Measurements from ENCODE around the gene LCLAT1.
A peak's percentile ranks its signal among the peaks of the same experiment; 100 is the strongest.
"Not testable (repeated sequence)": the region's sequence is repeated elsewhere in the genome, so short reads cannot be mapped to it uniquely, and the experiment has no call there.

LCLAT1 gene

GRCh38 chr2:30456579-30456978, 9.5 kb downstream of the LCLAT1 start:
- H3K4me3 Mint-ChIP-seq: no peak overlapping the region
- no peaks in the 10 kb centered on the region for H3K9me3 Mint-ChIP-seq
- H3K36me3 Mint-ChIP-seq (ENCODE audit: low read depth): peaks cover 22% of the 10 kb centered on the region
- H3K27me3 Mint-ChIP-seq: no peaks in the 10 kb centered on the region
- H3K4me1 Mint-ChIP-seq (ENCODE audit: low read depth): peaks cover 59% of the 10 kb centered on the region
- no peak overlapping the region for H3K27ac Mint-ChIP-seq

- H3K4me3 Mint-ChIP-seq: no peak overlapping the region
- no peak overlapping the region for H3K27ac Mint-ChIP-seq
- peaks cover 64% of the 10 kb centered on the region for H3K4me1 Mint-ChIP-seq (ENCODE audit: low read depth)
- peaks cover 22% of the 10 kb centered on the region for H3K36me3 Mint-ChIP-seq (ENCODE audit: low read depth)
- no peaks in the 10 kb centered on the region for H3K9me3 Mint-ChIP-seq
- no peaks in the 10 kb centered on the region for H3K27me3 Mint-ChIP-seq
These were observed 10.2 kb downstream of the LCLAT1 start for GRCh38 chr2:30457296-30457695.

DNA sequence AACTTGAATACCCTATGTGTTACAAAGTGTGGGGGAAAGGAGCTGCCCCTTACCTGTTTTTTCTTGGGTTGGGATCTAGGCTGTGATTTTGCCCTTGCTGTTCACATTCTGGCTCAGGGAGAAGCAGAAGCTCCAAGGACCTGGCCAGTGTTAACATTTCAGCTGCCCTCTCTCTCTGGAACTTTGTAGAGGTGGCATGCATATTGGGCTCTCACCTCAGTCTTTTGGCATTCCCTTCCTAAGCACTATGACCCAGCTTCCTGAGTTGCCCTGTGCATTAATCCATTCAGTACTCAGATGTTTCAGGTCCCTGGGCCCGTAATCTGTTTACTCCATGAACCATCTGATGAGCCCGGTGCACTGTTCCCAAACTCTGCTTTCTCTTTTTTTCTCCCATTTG, 12.1 kb downstream of the LCLAT1 start:
- H3K4me3 Mint-ChIP-seq: no peak overlapping the region
- no peaks in the 10 kb centered on the region for H3K9me3 Mint-ChIP-seq
- peaks cover 69% of the 10 kb centered on the region for H3K4me1 Mint-ChIP-seq (ENCODE audit: low read depth)
- no peak overlapping the region for H3K27ac Mint-ChIP-seq
- H3K27me3 Mint-ChIP-seq: no peaks in the 10 kb centered on the region
- H3K36me3 Mint-ChIP-seq (ENCODE audit: low read depth): peaks cover 25% of the 10 kb centered on the region

- no peaks in the 10 kb centered on the region for H3K27me3 Mint-ChIP-seq
- H3K27ac Mint-ChIP-seq: no peak overlapping the region
- H3K4me1 Mint-ChIP-seq (ENCODE audit: low read depth): peaks cover 66% of the 10 kb centered on the region
- no peaks in the 10 kb centered on the region for H3K9me3 Mint-ChIP-seq
- peaks cover 23% of the 10 kb centered on the region for H3K36me3 Mint-ChIP-seq (ENCODE audit: low read depth)
- no peak overlapping the region for H3K4me3 Mint-ChIP-seq
These were observed 15.2 kb downstream of the LCLAT1 start for GRCh38 chr2:30462131-30462857.

GRCh38 chr2:30463535-30463934, 16.5 kb downstream of the LCLAT1 start:
- Mint-ChIP-seq H3K27ac (no peak overlapping the region), H3K4me1 (ENCODE audit: low read depth) (peaks cover 55% of the 10 kb centered on the region), H3K9me3 (no peaks in the 10 kb centered on the region), H3K4me3 (no peak overlapping the region), H3K27me3 (no peaks in the 10 kb centered on the region), H3K36me3 (ENCODE audit: low read depth) (peaks cover 24% of the 10 kb centered on the region)

GRCh38 chr2:30464544-30465170, 17.6 kb downstream of the LCLAT1 start:
- Mint-ChIP-seq H3K27me3 (no peaks in the 10 kb centered on the region), H3K36me3 (ENCODE audit: low read depth) (peaks cover 29% of the 10 kb centered on the region), H3K27ac (no peak overlapping the region), H3K9me3 (peaks cover 8% of the 10 kb centered on the region), H3K4me1 (ENCODE audit: low read depth) (peaks cover 58% of the 10 kb centered on the region), H3K4me3 (no peak overlapping the region)

DNA sequence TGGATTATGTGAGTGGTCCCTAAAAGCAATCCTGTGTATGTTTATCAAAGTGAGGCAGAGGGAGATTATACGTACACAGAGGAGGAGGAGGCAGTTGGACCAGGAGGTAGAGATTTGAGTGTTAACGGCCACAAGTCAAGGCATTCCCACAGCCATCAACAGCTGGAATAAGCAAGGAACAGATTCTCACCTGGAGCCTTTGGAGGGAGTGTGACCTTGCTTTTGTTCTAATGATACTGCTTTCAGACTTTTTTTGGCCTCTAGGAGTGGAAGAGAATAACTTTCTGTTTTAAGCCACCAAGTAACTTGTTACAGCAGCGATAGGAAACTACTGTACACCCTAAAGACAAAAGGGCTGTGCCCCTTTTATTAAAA, 18.1 kb downstream of the LCLAT1 start:
- peak overlapping the region; percentile 54 for H3K4me3 Mint-ChIP-seq

GRCh38 chr2:30466216-30466615, 19.2 kb downstream of the LCLAT1 start:
- Mint-ChIP-seq H3K36me3 (ENCODE audit: low read depth) (peaks cover 31% of the 10 kb centered on the region), H3K4me3 (no peak overlapping the region), H3K27me3 (no peaks in the 10 kb centered on the region), H3K27ac (no peak overlapping the region), H3K9me3 (peaks cover 16% of the 10 kb centered on the region), H3K4me1 (ENCODE audit: low read depth) (peaks cover 58% of the 10 kb centered on the region)

More for the DNA sequence above, 18.1 kb downstream of the LCLAT1 start:
- Mint-ChIP-seq H3K36me3 (ENCODE audit: low read depth) (peaks cover 32% of the 10 kb centered on the region), H3K27ac (no peak overlapping the region), H3K9me3 (peaks cover 12% of the 10 kb centered on the region), H3K27me3 (no peaks in the 10 kb centered on the region), H3K4me1 (ENCODE audit: low read depth) (peaks cover 60% of the 10 kb centered on the region)

DNA sequence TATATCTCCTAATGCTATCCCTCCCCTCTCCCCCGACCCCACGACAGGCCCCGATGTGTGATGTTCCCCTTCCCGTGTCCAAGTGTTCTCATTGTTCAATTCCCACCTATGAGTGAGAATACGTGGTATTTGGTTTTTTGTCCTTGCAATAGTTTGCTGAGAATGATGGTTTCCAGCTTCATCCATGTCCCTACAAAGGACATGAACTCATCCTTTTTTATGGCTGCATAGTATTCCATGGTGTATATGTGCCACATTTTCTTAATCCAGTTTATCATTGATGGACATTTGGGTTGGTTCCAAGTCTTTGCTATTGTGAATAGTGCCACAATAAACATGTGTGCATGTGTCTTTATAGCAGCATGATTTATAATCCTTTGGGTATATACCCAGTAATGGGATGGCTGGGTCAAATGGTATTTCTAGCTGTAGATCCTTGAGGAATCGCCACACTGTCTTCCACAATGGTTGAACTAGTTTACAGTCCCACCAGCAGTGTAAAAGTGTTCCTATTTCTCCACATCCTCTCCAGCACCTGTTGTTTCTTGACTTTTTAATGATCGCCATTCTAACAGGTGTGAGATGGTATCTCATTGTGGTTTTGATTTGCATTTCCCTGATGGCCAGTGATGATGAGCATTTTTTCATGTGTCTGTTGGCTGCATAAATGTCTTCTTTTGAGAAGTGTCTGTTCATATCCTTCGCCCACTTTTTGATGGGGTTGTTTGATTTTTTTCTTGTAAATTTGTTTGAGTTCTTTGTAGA, 20.2 kb downstream of the LCLAT1 start:
- H3K4me3 Mint-ChIP-seq, H3K27ac Mint-ChIP-seq, H3K27me3 Mint-ChIP-seq: not testable (repeated sequence)
- Mint-ChIP-seq H3K9me3 (peaks cover 16% of the 10 kb centered on the region), H3K4me1 (ENCODE audit: low read depth) (peaks cover 65% of the 10 kb centered on the region), H3K36me3 (ENCODE audit: low read depth) (peaks cover 32% of the 10 kb centered on the region)

DNA sequence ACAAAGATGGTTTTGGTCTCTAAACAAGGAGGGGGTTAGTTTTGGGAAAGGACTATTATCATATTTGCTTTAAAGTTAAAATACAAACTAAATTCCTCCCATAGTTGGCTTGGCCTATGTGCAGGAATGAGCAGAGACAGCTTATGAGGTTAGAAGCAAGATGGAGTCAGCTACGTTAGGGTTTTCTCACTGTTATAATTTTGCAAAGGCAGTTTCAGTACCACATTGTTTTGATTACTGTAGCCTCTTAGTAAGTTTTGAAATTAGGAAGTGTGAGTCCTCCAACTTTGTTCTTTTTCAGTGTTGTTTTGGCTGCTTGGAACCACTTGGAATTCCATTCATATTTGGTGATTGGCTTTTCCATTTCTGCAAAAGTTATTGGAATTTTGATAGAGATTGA, 23.4 kb downstream of the LCLAT1 start:
- peaks cover 68% of the 10 kb centered on the region for H3K4me1 Mint-ChIP-seq (ENCODE audit: low read depth)
- no peak overlapping the region for H3K27ac Mint-ChIP-seq
- peaks cover 28% of the 10 kb centered on the region for H3K36me3 Mint-ChIP-seq (ENCODE audit: low read depth)
- peaks cover 16% of the 10 kb centered on the region for H3K9me3 Mint-ChIP-seq
- H3K27me3 Mint-ChIP-seq: no peaks in the 10 kb centered on the region
- H3K4me3 Mint-ChIP-seq: no peak overlapping the region

GRCh38 chr2:30472326-30472725, 25.3 kb downstream of the LCLAT1 start:
- H3K27ac Mint-ChIP-seq: peak overlapping the region; percentile 16
- no peaks in the 10 kb centered on the region for H3K27me3 Mint-ChIP-seq
- H3K36me3 Mint-ChIP-seq (ENCODE audit: low read depth): peaks cover 28% of the 10 kb centered on the region
- H3K4me3 Mint-ChIP-seq: no peak overlapping the region
- peaks cover 16% of the 10 kb centered on the region for H3K9me3 Mint-ChIP-seq
- peaks cover 66% of the 10 kb centered on the region for H3K4me1 Mint-ChIP-seq (ENCODE audit: low read depth)

DNA sequence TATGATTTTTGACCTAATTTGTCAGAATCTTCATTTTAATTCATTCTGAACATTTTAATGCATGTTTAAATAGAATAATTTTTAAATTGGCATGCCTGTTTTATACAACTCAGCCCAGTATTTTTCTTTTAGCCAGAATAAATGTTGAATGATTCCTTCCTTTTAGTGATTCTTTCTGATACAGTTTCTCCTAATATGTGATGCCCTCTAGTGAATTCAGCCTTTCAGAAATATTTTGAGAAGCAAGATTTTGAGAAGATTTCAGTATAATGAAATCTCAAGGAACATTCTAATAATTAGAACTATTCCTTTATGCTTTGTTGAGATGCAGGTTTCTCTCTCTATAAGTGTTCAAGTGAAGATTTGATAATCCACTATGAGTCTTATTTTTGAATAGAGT, 28.5 kb downstream of the LCLAT1 start:
- peaks cover under 1% of the 10 kb centered on the region for H3K9me3 Mint-ChIP-seq
- peak overlapping the region; percentile 38 for H3K27ac Mint-ChIP-seq
- H3K36me3 Mint-ChIP-seq (ENCODE audit: low read depth): peaks cover 7% of the 10 kb centered on the region
- H3K4me1 Mint-ChIP-seq (ENCODE audit: low read depth): peaks cover 46% of the 10 kb centered on the region
- no peaks in the 10 kb centered on the region for H3K27me3 Mint-ChIP-seq
- no peak overlapping the region for H3K4me3 Mint-ChIP-seq

DNA sequence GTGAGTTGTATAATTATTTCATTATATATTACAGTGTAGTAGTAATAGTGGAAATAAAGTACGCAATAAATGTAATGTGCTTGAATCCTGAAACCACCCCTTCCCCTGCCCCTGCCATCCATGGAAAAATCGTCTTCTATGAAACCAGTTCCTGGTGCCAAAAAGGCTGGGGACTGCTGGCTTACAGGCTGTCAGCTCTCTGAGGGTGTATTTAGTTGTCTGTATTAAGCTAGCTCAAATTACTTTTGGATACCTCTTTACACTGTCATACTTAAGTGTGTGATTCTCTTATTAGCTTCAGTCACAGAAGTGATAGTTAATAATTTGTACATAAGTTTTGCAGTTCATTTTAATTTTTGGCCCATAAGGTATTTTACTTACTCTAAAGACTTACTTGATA, 29.6 kb downstream of the LCLAT1 start:
- H3K4me1 Mint-ChIP-seq (ENCODE audit: low read depth): peaks cover 51% of the 10 kb centered on the region
- H3K36me3 Mint-ChIP-seq (ENCODE audit: low read depth): peaks cover 6% of the 10 kb centered on the region
- H3K27me3 Mint-ChIP-seq: no peaks in the 10 kb centered on the region
- no peak overlapping the region for H3K27ac Mint-ChIP-seq
- H3K9me3 Mint-ChIP-seq: no peaks in the 10 kb centered on the region
- no peak overlapping the region for H3K4me3 Mint-ChIP-seq

DNA sequence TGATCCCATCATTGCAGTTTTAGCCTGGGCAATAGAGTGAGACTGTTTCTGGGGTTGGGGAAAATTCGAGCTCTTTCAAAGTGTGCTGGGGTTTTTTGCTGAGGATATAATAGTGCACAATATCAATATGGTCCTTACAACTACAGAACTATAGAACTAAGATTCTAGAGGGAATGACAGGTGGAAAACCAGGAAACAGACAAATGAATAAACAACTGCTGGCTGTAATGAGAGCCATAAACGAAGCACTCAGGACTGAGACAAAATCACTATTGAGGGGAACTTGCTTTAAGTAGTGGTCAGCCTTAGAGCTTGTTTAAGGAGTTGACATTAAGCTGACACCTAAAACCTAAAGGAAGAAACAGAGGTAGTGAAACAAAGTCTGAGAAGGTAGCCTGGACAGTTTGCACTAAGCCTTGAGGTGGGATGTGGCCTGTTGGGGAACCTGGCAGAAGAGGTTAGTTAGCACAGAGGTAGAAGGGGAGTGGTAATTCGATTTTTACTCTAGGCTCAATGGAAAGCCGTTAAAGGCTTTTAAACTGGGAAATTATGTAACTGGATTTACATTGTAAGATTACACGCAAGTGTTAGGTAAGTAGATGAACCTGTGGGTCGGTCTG, 33.8 kb downstream of the LCLAT1 start:
- Mint-ChIP-seq H3K4me3 (no peak overlapping the region), H3K4me1 (ENCODE audit: low read depth) (peaks cover 32% of the 10 kb centered on the region), H3K9me3 (no peaks in the 10 kb centered on the region), H3K27ac (no peak overlapping the region), H3K36me3 (ENCODE audit: low read depth) (peaks cover 5% of the 10 kb centered on the region), H3K27me3 (no peaks in the 10 kb centered on the region)

GRCh38 chr2:30481323-30481800, 34.3 kb downstream of the LCLAT1 start:
- Mint-ChIP-seq H3K27ac (no peak overlapping the region), H3K36me3 (ENCODE audit: low read depth) (peaks cover 7% of the 10 kb centered on the region), H3K4me1 (ENCODE audit: low read depth) (peaks cover 32% of the 10 kb centered on the region), H3K4me3 (no peak overlapping the region), H3K27me3 (no peaks in the 10 kb centered on the region), H3K9me3 (no peaks in the 10 kb centered on the region)
